Glomerular visceral epithelial cell (primary cell): ENCODE data around the gene OR2T5.
"Not testable (repeated sequence)": the region's sequence is repeated elsewhere in the genome, so short reads cannot be mapped to it uniquely, and the experiment has no call there.

Experiments
- DNase-seq: peaks from one replicate; pipeline ENCODE4 v3.0.0-alpha.2; 2016; ENCODE audit errors: extremely low spot score

Gene OR2T5

DNA sequence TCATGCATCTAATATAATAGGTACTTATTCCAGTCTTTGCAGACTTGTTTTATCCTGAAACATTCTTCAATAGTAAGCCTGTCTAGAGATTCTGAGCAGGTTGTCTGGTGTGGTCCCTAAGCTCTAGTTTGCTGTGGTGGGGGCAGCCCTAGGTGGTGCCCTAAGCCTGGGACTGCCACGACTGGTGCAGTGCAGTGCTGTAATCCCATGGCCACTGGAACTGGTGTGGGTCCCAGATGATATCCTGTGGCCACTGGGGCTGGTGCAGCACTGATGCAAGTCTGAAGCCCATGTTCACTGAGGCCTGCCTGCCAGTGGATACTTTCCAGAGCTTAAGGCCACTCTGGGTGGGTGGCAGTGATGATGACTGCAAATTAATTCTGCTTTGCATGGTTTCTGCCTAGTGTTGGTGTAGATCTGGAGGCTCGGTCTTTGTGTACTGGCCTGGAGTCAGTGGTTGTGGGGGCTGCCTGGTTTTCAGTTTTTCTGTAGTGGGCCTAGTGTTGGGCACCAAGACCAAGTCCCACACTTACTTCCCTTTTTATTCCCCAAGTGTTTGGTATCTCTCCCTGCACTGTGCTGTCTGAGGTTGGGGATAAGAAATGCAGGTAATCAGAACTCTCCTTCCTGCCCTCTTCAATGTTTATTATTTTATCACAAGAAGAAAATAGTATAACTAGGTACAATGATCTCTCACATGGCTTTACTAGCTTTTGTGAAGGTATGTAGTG is 12.1 kb downstream of the OR2T5 start:
- DNase-seq = not testable (repeated sequence)

DNA sequence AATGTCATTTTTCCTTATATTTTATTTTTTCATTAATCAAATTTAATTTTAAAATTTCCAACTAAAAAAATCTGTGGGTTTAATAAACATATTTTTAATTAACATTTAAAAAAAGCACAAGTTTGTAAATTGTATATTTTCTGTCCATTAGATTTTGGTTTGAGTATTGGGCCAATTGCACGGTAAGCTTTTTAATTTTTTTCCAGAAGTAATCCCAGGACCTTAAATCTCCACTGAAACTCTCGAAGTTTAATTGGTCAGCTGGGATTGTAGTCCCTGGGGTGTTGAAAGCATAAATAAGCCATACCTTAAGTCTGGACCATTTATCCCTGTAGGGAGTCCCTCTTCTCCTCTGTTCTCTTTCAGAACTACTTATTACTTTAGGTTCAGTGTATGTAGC is 19.4 kb downstream of the OR2T5 start, which contains the start of gene OR2G6:
Gene OR2G6, plus strand, starts transcription at position 301 of the 400 bp plus-strand sequence. CDS start 13,574 bp downstream, outside the sequence.
- DNase-seq = not testable (repeated sequence)

DNA sequence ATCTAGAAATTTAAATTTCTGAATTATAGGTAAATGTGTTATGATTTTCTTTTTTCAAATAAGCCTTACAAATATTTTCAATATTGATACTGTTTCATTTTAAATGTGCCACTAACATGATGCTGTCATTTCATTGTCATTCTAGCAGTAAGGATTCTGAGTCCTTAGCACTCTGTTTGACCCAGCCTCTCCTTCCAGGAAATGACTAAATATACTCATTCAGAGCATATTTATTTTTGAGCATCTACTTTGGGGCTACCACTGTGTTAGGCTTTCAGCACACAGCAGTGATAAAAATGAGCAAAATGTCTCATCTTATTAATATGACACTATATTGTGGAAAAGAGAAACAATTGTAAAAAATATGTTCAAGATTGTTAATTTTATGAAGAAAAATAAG is 21.8 kb downstream of the OR2T5 start:
- not testable (repeated sequence) for DNase-seq

DNA sequence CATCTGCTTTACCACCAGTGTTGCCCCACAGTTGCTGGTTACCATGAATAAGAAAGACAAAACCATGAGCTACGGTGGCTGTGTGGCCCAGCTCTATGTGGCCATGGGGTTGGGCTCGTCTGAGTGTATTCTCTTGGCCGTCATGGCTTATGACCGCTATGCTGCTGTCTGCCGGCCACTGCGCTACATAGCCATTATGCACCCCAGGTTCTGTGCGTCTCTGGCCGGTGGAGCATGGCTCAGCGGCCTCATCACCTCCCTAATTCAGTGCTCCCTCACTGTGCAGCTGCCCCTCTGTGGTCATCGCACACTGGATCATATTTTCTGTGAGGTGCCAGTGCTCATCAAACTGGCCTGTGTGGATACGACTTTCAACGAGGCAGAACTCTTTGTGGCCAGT is 33.5 kb downstream of the OR2T5 start:
- DNase-seq = no peak

DNA sequence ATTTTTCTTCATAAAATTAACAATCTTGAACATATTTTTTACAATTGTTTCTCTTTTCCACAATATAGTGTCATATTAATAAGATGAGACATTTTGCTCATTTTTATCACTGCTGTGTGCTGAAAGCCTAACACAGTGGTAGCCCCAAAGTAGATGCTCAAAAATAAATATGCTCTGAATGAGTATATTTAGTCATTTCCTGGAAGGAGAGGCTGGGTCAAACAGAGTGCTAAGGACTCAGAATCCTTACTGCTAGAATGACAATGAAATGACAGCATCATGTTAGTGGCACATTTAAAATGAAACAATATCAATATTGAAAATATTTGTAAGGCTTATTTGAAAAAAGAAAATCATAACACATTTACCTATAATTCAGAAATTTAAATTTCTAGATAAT is 49.1 kb downstream of the OR2T5 start:
- DNase-seq = not testable (repeated sequence)
